Measurements from ENCODE around the gene MTX2. TPM values are rescaled to one million over a fixed set of nuclear protein-coding genes. Genes with fewer than 3 reads are reported as not detected.
A peak's percentile ranks its signal among the peaks of the same experiment; 100 is the strongest.

Gene MTX2
- total and polyA plus RNA-seq, 4 donors, result 11.8 to 23.5 (median 12.7) TPM

- no peak overlapping the region for H3K4me3 ChIP-seq (ENCODE audit: low read depth in 1 of 3, low read length in 3 of 3)
- no peak overlapping the region for H3K9ac ChIP-seq (ENCODE audit: low read depth in 1 of 2, low read length in 2 of 2)
- H3K27ac ChIP-seq (ENCODE audit: low read depth in 1 of 2, low read length in 2 of 2), result no peak overlapping the region
- no peak for TF ChIP-seq TAF1 (conservative IDR thresholded peaks at IDR 0.05)
- no peak for TF ChIP-seq GABPA (IDR thresholded peaks at IDR 0.05 in 1 of 2, conservative IDR thresholded peaks at IDR 0.05 in 1 of 2)
- TF ChIP-seq NR2F2 (IDR thresholded peaks at IDR 0.05), result no peak
- TF ChIP-seq, protein P1, sequence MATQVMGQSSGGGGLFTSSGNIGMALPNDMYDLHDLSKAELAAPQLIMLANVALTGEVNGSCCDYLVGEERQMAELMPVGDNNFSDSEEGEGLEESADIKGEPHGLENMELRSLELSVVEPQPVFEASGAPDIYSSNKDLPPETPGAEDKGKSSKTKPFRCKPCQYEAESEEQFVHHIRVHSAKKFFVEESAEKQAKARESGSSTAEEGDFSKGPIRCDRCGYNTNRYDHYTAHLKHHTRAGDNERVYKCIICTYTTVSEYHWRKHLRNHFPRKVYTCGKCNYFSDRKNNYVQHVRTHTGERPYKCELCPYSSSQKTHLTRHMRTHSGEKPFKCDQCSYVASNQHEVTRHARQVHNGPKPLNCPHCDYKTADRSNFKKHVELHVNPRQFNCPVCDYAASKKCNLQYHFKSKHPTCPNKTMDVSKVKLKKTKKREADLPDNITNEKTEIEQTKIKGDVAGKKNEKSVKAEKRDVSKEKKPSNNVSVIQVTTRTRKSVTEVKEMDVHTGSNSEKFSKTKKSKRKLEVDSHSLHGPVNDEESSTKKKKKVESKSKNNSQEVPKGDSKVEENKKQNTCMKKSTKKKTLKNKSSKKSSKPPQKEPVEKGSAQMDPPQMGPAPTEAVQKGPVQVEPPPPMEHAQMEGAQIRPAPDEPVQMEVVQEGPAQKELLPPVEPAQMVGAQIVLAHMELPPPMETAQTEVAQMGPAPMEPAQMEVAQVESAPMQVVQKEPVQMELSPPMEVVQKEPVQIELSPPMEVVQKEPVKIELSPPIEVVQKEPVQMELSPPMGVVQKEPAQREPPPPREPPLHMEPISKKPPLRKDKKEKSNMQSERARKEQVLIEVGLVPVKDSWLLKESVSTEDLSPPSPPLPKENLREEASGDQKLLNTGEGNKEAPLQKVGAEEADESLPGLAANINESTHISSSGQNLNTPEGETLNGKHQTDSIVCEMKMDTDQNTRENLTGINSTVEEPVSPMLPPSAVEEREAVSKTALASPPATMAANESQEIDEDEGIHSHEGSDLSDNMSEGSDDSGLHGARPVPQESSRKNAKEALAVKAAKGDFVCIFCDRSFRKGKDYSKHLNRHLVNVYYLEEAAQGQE (IDR thresholded peaks at IDR 0.05), result no peak
- TF ChIP-seq, protein P2, sequence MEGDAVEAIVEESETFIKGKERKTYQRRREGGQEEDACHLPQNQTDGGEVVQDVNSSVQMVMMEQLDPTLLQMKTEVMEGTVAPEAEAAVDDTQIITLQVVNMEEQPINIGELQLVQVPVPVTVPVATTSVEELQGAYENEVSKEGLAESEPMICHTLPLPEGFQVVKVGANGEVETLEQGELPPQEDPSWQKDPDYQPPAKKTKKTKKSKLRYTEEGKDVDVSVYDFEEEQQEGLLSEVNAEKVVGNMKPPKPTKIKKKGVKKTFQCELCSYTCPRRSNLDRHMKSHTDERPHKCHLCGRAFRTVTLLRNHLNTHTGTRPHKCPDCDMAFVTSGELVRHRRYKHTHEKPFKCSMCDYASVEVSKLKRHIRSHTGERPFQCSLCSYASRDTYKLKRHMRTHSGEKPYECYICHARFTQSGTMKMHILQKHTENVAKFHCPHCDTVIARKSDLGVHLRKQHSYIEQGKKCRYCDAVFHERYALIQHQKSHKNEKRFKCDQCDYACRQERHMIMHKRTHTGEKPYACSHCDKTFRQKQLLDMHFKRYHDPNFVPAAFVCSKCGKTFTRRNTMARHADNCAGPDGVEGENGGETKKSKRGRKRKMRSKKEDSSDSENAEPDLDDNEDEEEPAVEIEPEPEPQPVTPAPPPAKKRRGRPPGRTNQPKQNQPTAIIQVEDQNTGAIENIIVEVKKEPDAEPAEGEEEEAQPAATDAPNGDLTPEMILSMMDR (IDR thresholded peaks at IDR 0.05; ENCODE audit: low read depth, low read length, missing input control), result no peak
- TF ChIP-seq FOXA1 (IDR thresholded peaks at IDR 0.05), result no peak
- TF ChIP-seq RAD21 (IDR thresholded peaks at IDR 0.05), result no peak
- no peak for TF ChIP-seq EGR1 (IDR thresholded peaks at IDR 0.05; ENCODE audit: low read depth in 2 of 2)
- no peak for TF ChIP-seq SP1 (IDR thresholded peaks at IDR 0.05)
- no peaks in the 10 kb centered on the region for H3K27me3 ChIP-seq (ENCODE audit: control insufficient read depth in 4 of 4, insufficient read depth in 4 of 4, low read length in 3 of 4)
- H3K9me3 ChIP-seq (ENCODE audit: control insufficient read depth in 4 of 4, low read length in 3 of 4), result no peaks in the 10 kb centered on the region
- H3K4me1 ChIP-seq (ENCODE audit: control insufficient read depth in 4 of 4, insufficient read depth in 4 of 4, low read length in 3 of 4), result peaks cover 5 to 28% (median 25%) of the 10 kb centered on the region in 4 donors
- H3K36me3 ChIP-seq (ENCODE audit: control insufficient read depth in 4 of 4, insufficient read depth in 3 of 4, low read depth in 1 of 4, low read length in 3 of 4), result no peaks in the 10 kb centered on the region
- DNase-seq (ENCODE audit: low spot score), result no peak
Observed at GRCh38 chr2:176383100-176383499, 113.9 kb downstream of the MTX2 start.

DNA sequence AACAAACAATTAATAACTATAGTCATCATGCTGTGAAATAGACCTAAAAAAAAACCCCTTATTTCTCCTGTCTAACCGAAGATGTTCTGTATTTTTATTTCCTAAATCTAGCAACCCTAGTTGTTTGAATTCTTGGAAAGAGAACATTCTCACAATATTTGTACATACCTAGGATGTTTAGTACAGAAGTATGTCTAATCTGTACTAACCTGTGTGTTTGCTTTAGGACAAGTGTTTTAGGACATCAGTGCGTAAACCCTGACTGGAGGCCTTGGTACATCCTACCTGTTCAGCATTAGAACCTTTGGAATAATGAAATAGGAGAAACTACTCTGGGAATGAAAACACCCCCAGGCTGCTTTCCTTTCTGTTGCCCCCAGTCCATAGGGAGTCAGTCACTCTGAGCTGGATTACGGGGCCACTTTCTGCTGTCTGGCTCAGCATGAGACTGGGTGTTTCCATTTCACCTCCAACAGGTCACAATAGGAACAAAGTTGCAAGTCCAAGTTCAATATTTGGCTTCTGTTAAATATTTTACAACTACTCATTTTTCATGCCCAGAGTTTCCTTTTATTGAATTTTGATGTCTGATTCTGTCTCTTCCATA lies 114.7 kb downstream of the MTX2 start:
- DNase-seq (ENCODE audit: low spot score), result no peak
- Histone ChIP-seq H3K4me1 (ENCODE audit: control insufficient read depth in 4 of 4, insufficient read depth in 4 of 4, low read length in 3 of 4) (peaks cover 5 to 29% (median 25%) of the 10 kb centered on the region in 4 donors), H3K27ac (ENCODE audit: low read depth in 1 of 2, low read length in 2 of 2) (peak overlapping the region; percentile 44 to 51), H3K4me3 (ENCODE audit: low read depth in 1 of 3, low read length in 3 of 3) (no peak overlapping the region), H3K9me3 (ENCODE audit: control insufficient read depth in 4 of 4, low read length in 3 of 4) (no peaks in the 10 kb centered on the region), H3K27me3 (ENCODE audit: control insufficient read depth in 4 of 4, insufficient read depth in 4 of 4, low read length in 3 of 4) (no peaks in the 10 kb centered on the region), H3K9ac (ENCODE audit: low read depth in 1 of 2, low read length in 2 of 2) (no peak overlapping the region), H3K36me3 (ENCODE audit: control insufficient read depth in 4 of 4, insufficient read depth in 3 of 4, low read depth in 1 of 4, low read length in 3 of 4) (no peaks in the 10 kb centered on the region)
- 26% methylated on average over 3 of the region's 3 CpGs for WGBS
- TF ChIP-seq HNF4G (IDR thresholded peaks at IDR 0.05) (peak; percentile 79), RXRA (IDR thresholded peaks at IDR 0.05) (peak; percentile 74 to 78), RAD21 (IDR thresholded peaks at IDR 0.05) (peak; percentile 19 to 20), HNF4A (conservative IDR thresholded peaks at IDR 0.05) (peak; percentile 96 to 97), JUND (IDR thresholded peaks at IDR 0.05) (peak; percentile 16 to 47), SP1 (IDR thresholded peaks at IDR 0.05) (peak; percentile 91), YY1 (IDR thresholded peaks at IDR 0.05) (peak; percentile 44), EGR1 (IDR thresholded peaks at IDR 0.05; ENCODE audit: low read depth in 2 of 2) (no peak), FOXA2 (IDR thresholded peaks at IDR 0.05) (no peak), FOXA1 (IDR thresholded peaks at IDR 0.05) (no peak), ZBTB33 (IDR thresholded peaks at IDR 0.05) (peak; percentile 48), GABPA (IDR thresholded peaks at IDR 0.05 in 1 of 2, conservative IDR thresholded peaks at IDR 0.05 in 1 of 2) (no peak), NR2F2 (IDR thresholded peaks at IDR 0.05) (peak; percentile 36), TAF1 (conservative IDR thresholded peaks at IDR 0.05) (peak; percentile 38)
- TF ChIP-seq, protein P2 (IDR thresholded peaks at IDR 0.05; ENCODE audit: low read depth, low read length, missing input control), result no peak
- TF ChIP-seq, protein P3, sequence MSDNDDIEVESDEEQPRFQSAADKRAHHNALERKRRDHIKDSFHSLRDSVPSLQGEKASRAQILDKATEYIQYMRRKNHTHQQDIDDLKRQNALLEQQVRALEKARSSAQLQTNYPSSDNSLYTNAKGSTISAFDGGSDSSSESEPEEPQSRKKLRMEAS (IDR thresholded peaks at IDR 0.05), result peak; percentile 37
- TF ChIP-seq, protein P1 (IDR thresholded peaks at IDR 0.05), result no peak

All from liver (tissue), 9 donors.